ENCODE measurements around the gene CUEDC1.

The CUEDC1 gene

DNA sequence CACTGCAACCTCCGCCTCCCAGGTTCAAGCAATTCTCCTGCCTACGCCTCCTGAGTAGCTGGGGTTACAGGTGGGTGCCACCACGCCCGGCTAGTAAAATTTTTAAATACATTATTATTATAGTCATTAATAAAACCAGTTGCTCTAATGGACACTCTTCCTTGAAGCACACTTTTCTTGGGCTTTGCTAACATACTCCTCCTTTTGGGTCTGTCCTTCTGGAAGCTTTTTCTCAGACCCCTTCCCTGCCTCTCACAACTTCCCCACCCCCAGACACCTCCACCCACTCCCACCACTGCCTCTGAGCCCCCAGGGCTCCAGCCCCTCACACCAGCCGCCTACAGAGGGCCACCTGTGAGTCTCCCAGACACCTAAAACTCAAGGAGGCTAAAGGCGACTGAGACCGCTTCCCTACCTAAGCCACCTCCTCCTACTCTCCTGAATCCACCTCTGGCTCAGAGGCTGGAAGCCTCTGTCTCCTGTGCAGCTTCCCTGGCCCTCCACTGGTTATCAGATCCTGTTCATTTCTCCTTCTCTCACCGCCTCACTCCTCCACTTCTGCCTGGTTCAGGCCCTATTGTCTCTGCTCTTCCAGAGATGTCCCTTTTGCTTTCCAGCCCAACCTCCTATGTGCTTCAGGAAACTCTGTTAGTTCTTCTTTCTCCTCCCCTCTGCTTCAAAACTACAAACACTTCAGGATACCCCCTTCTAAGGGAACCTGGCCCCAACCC lies 2.1 kb upstream of the CUEDC1 start:
- DNase-seq, result no peak

DNA sequence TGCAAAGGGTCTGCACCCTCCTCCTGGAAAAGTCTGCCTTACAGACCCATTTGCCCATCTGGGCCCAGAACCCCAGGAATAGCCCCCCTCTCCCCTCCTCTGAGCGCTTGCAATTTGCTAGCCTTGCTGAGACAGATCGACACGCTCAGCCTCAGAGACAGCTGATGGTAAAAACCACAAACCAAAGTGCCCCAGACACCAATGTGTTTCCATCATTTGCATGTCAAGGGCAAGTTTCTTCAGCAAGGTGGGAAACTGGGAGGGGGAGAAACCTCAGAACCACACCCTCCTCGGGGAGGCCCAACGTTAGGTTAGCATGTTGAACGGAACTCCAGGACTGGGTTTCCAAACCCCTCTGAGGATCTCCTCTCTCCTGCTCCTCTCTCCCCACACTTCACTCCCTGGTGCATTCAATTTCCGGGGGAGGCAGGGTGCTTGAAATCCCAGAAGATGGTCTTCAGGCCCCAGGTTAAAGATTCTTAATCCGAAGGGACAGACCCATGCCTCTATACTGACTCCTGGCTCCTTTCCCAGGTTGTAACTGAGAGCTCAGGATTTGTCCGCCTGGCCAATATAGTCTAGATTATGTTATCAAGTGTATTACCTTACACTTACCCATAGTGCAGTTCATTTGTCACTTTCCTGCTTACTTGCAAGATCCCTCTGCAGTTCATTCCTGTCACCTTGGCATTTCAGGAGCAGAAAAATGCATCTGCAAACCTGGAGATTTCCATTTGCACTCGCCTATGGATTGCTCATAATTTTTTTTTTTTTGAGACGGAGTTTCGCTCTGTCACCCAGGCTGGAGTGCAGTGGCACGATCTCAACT lies 1.3 kb upstream of the CUEDC1 start:
- no peak for DNase-seq

DNA sequence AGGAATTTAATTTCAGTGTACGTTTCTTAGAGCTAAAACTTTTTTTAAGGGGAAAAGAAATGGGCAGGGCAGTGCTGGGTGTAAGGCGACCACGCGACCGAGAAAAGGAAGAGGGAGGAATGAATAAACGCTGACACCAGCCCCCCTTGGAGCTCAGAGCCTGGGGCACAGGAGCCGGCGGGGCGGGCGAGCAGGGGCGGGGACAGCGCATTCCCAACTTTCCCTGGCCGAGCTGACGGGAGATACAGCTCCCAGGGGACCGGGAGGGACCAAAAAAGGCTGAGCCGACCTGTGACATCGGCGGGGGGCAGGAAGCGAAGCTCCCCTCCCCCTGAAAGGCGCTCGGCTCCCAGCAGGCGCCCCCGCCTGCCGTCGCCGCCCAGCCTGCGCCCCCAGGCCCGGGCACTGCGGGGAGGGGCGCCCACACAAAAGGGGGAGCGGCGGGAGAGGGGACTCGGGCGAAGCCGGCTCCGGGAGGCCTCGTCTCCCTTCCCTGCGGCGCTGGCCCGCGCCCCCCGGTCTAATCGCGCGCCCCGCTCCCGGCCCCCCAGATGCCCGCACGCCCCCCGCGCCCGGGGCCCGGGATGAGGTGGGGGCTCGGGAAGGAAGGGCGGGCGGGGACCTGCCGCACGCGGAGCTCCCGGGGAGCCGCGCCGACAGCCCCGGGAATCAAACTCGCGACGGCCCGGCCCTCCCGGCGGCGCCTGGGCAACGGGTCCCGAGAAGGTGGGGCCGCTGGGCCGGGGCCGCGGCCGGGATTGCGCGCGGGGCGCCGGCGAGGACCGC lies 622 bp downstream of the CUEDC1 start:
- DNase-seq, result peak in 1 of 2 experiments; percentile 28

DNA sequence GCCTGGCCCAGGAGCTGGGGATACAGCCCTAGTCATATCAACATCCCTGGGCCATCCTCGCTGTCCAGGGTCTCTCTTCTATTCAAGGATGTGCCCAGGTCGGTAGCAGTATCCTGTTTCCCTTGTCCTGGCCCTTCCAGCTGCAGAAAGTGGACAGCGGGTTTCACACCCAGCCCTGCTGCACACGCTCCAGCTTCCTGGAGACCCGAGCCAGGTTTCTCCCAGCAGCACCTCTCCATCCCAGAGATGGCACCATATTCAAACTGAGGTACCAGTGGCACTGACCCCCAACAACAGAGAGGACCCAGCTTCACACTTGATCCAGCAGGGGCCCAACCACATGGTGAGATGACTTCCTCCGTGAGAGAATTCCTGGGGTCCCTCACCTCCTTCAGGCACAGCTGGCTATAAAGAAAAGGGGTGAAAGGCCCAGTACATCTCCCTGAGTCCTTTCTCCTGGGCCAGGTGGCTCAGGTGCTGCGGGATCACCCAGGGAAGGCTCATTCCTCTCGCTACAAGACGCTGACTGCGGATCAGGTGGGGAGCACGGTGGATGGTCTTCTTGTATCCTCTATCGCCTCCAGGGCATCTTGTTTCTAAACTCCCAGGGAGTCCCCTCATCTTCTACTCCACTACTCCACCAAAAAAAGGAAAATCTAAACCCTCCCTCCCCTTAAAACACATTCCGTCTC lies 1.4 kb downstream of the CUEDC1 start:
- no peak for DNase-seq

DNA sequence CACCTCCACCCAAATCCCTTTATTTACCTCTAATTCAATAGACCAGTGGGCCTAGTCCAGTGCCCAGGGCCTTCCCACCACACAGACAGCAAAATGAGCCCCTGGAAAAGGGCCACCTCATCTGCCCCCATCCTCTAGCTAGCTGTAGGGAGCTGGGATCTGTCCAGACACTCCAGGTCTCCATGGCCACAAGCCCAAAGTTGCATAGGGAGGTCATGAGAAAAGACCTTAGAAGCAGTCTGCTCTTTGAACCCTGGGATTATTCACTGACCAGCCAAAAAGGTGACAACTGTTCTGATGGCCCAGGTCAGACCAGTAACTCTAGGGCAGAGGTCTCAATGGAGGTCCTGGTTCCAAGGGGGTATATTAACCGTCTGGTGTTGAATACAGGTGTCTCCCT lies 2.0 kb downstream of the CUEDC1 start:
- DNase-seq, result no peak

DNA sequence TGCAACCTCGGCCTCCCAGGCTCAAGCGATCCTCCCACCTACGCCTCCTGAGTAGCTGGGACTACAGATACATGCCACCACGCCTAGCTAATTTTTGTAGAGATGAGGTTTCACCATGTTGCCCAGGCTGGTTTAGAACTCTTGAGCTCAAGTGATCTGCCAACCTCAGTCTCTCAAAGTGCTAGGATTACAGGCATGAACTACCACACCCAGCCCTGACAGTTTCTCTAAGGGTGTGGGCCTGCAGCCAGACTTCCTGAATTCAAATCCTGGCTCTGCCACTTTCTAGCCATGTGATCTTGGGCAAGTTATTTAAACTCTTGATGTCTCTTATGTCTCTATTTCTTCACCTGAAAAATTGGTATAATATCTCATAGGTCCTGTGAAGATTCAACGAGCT lies 5.6 kb downstream of the CUEDC1 start:
- no peak for DNase-seq

DNA sequence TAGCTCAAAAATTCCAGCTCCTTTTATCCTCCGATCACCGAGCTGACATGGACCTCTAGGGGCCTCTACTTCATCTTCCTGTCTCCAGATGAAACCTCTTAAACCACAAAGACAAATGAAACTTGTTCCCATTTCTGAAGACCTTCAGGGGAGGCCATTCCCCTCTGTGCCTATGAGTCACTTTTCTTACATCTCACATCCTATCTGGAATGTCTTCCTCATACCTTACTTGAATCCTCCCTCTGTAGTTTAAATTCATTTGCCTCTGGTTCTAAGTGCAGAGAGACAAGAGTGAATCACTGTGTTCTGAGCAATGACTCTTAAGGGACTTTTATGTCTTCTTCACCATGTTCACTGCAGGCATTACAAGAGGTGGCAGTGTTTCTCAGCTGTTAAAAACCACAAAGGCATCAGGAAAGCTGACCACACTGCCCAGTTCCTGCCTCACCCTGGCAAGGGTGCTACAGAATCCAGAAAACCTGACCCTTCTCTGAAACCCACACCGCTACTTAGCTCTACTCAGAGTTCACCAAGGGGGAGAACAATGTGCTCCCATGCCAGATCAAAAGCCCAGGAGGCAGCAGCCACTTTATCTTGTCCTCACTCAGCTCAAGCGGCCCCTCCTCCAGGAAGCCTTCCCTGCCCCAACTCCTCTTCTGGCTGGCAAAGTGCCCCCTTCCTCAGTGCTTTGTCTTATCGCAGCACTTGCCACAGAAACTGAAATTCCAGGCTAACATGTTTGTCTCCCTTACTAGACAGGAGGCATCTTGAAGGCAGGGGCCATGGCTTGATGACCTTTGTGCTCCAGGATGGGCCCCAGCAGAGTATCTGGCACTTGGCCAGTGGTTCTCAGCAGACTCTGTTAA lies 6.4 kb downstream of the CUEDC1 start:
- no peak for DNase-seq

DNA sequence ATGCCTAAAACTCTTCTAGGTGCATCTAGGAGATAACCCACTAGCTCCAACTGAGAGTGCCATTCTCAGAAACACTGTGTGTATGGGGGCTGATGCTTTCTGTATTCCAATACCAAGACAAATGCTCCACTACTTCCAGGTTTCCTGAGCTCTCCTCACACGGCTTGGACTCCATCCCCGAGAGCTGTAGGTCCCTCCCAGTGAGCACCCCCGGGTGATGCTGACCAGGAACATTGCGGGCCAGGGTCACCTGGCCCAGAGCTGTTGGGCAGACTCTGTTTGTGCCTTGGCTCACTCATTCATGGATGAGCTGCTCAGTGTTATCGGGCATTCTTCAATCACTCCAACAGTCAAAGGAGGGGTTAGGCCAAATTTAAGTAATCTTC lies 7.0 kb downstream of the CUEDC1 start:
- DNase-seq, result no peak

DNA sequence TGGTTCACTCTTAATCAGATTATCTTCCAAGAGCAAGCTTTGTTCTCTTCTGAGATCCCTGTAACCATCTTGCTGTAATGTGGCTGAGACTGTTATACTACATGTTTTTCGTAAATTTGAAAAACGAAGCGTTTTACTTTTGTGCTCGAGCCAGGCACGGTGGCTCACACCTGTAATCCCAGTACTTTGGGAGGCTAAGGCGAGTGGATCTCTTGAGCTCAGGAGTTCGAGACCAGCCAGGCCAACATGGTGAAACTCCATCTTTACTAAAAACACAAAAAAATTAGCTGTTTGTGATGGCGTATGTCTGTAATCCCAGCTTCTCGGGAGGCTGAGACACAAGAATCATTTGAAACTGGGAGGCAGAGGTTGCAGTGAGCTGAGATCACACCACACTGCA lies 7.8 kb downstream of the CUEDC1 start:
- no peak for DNase-seq

DNA sequence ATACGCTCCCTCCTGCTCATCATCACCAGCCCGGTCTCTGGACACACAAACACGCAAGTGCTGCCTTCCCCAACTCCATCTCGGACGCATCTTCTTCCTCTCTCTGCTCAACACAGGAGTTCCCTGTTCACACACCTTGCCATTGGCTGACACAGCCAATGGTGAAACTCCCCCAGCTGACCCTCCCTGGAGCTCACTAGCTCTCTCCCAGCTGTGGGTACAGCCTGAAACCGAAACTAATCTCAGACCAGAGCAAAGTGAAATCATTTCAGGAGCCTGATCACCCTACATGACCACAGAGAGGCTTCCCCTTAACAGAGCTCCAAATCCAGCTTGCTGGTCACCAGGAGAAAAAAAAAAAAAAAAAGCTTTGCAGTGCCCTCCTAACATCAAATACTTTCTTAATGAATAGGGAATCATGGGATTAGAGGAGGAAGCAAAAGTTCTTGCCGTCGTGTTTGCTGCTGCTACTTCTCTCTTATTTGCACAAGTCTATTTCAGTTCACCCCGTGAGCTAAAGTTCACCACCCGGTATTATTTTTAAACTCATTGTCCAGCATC lies 8.3 kb downstream of the CUEDC1 start:
- DNase-seq, result no peak

DNA sequence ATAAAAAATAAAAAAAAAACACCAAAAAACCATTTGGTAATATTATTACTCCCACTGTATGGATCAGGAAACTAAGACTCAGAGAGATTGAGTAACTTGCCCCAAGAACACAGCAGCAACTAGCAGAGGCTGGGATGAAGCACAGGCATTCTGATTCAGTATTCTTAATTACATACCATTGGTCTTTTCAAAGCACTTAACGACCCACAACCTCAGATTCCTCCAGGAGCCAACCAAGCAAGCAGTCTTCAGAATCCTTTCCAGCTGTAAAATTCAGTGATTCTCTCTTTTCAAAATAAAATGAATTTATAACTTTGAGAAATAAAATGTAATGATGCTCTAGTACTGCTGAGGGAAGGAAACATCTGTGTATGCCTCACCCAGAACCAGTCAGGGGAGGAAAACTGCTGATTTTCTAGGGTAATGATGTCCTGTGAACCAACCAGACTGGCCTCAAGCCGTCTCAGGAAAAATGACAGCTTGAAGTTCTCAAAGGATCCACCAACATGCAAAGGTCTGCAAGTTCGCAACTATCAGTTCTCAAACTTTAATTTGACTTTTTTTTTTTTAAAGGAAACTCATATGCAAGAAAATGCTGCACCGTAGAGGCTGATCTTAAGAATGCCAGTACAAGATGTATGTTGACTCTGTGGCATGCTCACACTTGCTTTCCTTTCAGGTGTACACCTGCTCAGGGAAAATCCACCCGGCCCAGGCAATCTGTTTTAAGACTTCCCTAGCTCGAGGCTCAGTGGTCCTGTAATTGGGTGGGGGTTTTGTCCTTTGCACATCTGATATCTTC lies 9.0 kb downstream of the CUEDC1 start:
- DNase-seq, result no peak

DNA sequence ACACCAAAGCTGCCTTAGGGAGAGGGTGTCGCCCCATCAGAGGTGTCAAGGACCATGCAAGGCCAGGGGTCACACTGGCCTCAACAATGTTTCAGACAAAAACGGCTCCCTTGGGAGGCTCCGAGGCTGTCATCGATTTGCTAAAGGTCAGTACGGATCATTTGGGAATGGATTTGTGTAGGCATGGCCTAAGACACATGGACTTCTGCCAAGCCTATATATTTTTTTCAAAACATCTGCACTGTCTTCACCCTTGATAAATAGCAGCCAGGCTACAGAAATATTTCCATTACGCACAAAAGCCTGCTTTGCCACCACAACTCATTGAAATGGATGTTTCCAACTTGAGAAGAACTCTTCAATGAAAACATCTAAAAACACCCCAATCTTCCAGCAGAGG lies 10.3 kb downstream of the CUEDC1 start:
- no peak for DNase-seq

DNA sequence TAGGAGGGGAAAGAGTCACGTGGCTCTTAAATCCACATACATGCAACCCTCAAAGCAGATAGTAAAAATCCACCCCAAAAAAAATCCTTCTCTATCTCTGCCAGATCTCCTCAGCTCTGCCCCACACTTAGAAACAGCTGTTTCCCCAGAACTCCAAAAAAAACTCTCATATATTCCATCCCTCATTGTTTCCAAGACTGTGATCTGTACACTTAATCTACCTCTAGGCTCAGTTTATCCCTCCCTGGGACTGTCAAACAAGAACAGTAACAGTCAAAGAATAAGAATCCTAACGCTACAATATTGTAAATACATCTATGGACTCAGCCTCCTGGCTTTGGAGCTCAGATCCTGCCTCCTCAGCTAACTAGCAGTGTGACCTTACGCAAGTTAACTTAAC lies 11.6 kb downstream of the CUEDC1 start:
- no peak for DNase-seq

DNA sequence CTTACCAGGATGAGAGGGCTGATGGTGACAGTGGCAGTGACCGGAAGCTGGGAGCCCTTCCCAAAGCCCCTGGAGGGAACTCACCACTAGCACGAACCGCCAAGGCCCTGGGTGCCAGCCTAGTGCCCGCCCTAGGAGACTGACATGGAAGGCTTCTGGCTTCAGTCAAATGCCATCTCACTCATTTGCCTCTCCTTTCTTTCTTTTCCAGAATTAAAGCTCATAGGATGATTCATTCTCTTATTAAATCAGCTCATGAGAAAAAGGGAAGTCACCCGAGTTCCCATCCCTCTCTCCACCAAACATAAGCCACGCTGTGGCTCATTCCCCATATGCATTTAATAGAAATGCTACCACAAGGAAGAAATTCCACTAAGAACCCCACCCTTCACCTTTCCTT lies 12.1 kb downstream of the CUEDC1 start:
- no peak for DNase-seq

DNA sequence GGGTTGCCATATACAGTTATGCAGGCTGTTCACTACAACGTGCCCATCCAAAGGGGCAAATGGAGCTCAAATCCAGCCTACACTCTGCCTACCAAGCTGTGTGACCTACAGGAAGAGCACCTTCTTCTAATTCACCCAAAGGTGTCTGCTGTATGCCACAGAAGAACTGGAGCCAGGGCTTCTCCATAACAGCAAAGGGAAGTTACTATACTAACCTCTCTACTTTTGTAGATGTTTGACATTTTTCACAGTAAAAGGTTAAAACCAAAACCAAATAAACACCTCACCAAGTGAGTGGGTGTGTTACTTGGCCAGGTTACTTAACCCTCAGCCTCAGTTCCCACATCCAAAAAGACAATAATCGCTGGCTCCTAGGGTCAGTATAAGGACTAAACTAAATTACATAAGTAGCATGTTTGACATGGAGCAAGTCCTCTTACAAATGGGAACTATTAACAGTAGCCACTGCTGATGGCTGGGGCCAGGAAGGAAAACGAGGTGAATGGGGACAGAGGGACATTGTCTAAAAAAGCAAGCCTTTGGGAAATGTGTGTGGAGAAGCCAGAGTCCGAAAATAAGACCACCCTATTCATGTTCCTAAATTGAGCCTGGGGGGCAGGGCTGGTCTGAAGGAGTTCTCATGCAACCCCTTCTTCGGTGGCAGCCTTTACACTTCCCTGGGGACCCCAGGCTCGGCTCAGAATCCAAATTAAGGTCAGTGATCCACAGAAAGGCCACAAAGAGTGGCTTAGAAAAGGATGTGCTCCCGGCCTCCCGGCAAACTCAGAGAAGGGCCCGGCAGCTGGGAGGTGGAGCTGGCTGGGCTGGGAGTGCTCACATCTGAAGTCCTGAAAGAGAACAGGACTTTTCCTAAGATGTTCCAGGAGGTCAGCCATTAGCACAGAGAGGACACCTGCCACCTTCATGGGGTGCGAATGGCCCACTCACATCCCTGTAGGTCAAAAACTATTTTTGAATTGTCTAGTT lies 13.5 kb downstream of the CUEDC1 start:
- no peak for DNase-seq

DNA sequence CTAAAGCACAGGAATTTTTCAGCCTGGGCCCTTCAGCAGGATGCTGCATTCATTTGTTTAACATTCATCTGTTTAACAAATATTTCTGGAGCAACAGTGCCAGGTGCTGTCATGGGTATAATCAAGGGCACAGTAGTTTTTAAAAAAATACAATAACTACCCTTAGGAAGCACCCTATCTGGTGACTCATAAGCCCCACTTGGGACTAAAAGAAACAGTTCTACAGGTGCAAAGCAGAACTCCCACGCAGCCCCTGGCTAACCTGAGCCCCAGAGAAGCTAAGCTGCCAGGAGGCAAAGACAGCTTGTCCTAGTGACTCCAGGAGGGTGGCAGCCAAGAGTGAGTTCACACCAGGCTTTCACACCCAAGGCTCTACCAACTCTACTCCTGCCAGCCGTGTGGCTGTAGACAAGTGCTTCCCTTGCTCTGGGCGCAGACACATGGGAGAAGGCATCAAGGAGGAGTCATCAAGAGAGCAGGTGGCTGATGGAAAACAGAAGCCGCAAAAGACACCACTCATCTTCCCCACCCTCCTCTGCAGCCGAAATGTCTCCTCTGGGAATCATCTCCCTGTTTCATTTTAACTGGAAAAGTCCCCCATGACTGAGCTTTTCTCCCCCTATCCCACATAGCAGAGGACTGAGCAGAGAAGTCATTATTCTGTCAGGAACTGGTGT lies 14.4 kb downstream of the CUEDC1 start:
- no peak for DNase-seq

DNA sequence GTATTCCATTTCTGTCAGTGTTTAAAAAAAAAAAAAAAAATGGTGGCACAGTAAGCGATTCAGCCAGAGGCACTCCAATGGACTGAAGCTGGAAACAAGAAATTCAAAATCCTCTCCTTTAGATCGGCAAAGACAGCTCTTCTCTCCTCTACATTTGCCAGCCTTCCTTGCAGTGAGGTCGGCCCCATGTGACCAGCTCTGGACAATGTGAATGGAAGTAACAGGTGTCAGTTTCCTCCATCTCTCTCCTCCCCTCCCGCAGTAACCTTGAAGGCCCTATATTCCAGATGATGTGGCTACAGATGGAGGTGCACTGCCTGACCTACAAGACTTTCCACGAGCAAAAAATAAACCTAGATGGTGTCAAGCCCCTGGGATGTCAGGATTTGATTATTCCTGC lies 15.0 kb downstream of the CUEDC1 start:
- DNase-seq, result no peak

DNA sequence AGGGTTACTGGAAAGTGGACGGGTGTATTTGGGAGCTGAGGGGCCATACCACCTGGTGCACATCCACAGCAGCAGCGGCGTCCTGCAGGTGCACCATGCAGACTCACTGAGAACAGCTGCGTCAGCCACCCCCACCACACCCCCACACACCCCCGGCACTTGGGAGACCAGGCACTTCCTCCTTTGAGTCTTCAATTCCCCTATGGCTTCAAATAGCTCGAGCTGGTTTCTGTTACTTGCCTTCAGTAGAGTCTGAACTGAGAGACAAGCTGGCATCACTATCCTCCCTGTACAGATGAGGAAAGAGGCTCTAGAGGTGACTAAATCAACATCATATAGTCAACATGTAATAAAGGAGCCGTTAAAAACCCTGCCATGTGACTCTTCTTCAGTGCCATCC lies 15.4 kb downstream of the CUEDC1 start:
- no peak for DNase-seq

DNA sequence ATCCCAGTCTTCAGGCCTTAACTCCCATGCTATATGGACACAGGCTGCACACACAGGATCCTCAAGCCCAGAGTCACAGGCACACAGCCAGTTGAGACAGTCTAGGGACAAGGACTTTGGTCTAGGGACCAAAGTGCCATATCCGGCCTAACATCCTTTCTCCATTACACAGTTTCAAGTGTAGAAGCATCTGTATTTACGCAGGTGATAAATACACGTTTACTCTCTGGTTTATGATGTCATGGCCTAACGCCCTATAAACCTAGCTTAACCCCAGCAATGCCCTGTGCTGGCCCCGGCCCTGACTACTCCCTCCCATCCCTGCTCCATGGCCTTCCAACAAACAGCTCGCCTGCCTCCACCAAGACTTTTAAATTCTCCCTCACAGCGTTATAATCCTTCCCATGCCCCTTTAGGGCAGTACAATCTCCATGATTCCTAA lies 17.1 kb downstream of the CUEDC1 start:
- DNase-seq, result no peak

All from NCI-H1930 (cell line).